ENCODE results near the gene PTGER2. TPM values are rescaled to one million over a fixed set of nuclear protein-coding genes. Genes with fewer than 3 reads are reported as not detected.

The PTGER2 gene
- total RNA-seq, 1 donor from 2014 or later, result 67.9 TPM

DNA sequence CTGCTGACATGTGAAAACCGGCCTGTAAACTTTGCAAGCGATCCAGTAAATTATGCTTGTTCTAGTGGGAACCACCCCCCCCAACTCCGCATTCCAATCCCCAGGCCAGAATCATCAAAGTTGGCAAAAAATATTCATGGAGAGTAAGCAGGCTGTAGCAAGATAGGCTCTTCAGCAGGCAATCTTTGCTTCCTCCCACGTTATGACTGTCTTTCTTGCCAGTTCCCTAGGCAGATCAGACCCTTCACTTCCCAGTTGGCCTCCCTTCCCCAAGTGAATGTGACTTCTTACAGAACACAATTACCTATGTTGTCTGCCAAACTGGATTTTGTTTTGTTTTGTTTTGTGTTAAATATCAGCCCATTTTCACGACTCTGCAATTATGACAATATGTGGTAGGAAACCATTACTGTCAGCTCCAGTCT is 1.2 kb upstream of the PTGER2 start:
- no peak for DNase-seq (ENCODE audit: low spot score)
- intact Hi-C loops (cut with micrococcal nuclease), result loop anchor here (5.0 to 10.0 kb wide), 5 partner anchors 219 to 882 kb away; partner anchors contain the start of gene ERO1A
- peaks cover 59% of the 10 kb centered on the region for H3K36me3 Mint-ChIP-seq (ENCODE audit: low read depth)
- H3K27ac Mint-ChIP-seq, result peak overlapping the region; percentile 99
- peak overlapping the region; percentile 98 for H3K4me3 Mint-ChIP-seq
- peaks cover 71% of the 10 kb centered on the region for H3K4me1 Mint-ChIP-seq (ENCODE audit: low read depth)
- peaks cover 5% of the 10 kb centered on the region for H3K9me3 Mint-ChIP-seq
- peaks cover 1% of the 10 kb centered on the region for H3K27me3 Mint-ChIP-seq (ENCODE audit: insufficient read depth)

DNA sequence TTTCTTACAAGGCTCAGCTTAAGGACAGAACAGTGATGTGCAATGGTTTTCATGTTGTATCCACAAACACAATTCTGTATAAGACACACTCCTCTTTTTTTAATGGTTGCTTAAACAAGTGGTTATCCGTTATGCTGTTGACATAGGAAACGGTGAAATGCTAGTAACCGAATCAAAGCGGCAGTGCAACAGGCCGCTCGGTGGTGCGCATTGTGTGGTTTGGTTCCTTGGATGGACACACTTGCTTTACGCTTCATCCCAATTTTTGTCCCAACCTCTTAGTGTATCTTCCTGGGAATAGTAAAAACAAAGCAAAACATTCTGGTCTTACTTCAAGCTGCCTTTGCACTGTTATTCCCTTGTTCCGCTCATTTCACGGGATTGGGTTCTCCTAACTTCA is 650 bp upstream of the PTGER2 start:
- Mint-ChIP-seq H3K27me3 (ENCODE audit: insufficient read depth) (peaks cover 1% of the 10 kb centered on the region), H3K9me3 (no peaks in the 10 kb centered on the region), H3K4me3 (peak overlapping the region; percentile 98), H3K36me3 (ENCODE audit: low read depth) (peaks cover 58% of the 10 kb centered on the region), H3K27ac (peak overlapping the region; percentile 99), H3K4me1 (ENCODE audit: low read depth) (peaks cover 71% of the 10 kb centered on the region)
- no peak for DNase-seq (ENCODE audit: low spot score)
- intact Hi-C loops (cut with micrococcal nuclease), result loop anchor here (5.0 to 10.0 kb wide), 5 partner anchors 219 to 881 kb away; partner anchors contain the start of gene ERO1A

DNA sequence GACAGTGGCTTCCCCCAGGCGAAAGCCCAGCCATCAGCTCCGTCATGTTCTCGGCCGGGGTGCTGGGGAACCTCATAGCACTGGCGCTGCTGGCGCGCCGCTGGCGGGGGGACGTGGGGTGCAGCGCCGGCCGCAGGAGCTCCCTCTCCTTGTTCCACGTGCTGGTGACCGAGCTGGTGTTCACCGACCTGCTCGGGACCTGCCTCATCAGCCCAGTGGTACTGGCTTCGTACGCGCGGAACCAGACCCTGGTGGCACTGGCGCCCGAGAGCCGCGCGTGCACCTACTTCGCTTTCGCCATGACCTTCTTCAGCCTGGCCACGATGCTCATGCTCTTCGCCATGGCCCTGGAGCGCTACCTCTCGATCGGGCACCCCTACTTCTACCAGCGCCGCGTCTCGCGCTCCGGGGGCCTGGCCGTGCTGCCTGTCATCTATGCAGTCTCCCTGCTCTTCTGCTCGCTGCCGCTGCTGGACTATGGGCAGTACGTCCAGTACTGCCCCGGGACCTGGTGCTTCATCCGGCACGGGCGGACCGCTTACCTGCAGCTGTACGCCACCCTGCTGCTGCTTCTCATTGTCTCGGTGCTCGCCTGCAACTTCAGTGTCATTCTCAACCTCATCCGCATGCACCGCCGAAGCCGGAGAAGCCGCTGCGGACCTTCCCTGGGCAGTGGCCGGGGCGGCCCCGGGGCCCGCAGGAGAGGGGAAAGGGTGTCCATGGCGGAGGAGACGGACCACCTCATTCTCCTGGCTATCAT is 663 bp downstream of the PTGER2 start:
- Mint-ChIP-seq H3K9me3 (no peaks in the 10 kb centered on the region), H3K4me1 (ENCODE audit: low read depth) (peaks cover 72% of the 10 kb centered on the region)

DNA sequence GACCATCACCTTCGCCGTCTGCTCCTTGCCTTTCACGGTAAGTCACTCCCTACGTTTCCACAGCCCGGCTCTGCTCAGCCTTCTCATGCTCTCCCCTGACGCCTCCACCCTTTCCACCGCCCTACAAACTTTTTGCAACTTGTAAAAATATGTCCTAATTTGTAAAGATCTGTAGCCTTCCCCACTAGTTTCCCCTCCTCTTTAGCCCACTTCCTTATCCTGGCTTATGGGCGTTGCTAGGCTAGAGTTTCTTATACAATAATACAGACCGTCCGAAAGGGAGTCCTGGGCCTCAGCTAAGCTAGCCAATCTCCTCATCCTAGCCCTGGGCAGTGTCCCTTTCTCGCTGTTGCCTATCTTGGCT is 1.2 kb downstream of the PTGER2 start:
- H3K4me1 Mint-ChIP-seq (ENCODE audit: low read depth), result peaks cover 73% of the 10 kb centered on the region
- H3K36me3 Mint-ChIP-seq (ENCODE audit: low read depth), result peaks cover 63% of the 10 kb centered on the region
- H3K27me3 Mint-ChIP-seq (ENCODE audit: insufficient read depth), result peaks cover 1% of the 10 kb centered on the region
- no peaks in the 10 kb centered on the region for H3K9me3 Mint-ChIP-seq
- peak overlapping the region; percentile 98 for H3K4me3 Mint-ChIP-seq
- H3K27ac Mint-ChIP-seq, result peak overlapping the region; percentile 99
- DNase-seq (ENCODE audit: low spot score), result no peak
- intact Hi-C loops (cut with micrococcal nuclease), result loop anchor here (10.0 kb wide), 3 partner anchors 379 to 879 kb away; partner anchors contain the start of gene ERO1A

More for the DNA sequence above, 663 bp downstream of the PTGER2 start:
- H3K4me3 Mint-ChIP-seq, result peak overlapping the region; percentile 98
- intact Hi-C loops (cut with micrococcal nuclease), result loop anchor here (1.0 to 10.0 kb wide), 9 partner anchors 11 to 880 kb away; partner anchors contain the start of genes ERO1A, GPR137C and TXNDC16
- peak overlapping the region; percentile 99 for H3K27ac Mint-ChIP-seq
- H3K27me3 Mint-ChIP-seq (ENCODE audit: insufficient read depth), result peaks cover 1% of the 10 kb centered on the region
- H3K36me3 Mint-ChIP-seq (ENCODE audit: low read depth), result peaks cover 61% of the 10 kb centered on the region
- DNase-seq (ENCODE audit: low spot score), result peak; percentile 34

DNA sequence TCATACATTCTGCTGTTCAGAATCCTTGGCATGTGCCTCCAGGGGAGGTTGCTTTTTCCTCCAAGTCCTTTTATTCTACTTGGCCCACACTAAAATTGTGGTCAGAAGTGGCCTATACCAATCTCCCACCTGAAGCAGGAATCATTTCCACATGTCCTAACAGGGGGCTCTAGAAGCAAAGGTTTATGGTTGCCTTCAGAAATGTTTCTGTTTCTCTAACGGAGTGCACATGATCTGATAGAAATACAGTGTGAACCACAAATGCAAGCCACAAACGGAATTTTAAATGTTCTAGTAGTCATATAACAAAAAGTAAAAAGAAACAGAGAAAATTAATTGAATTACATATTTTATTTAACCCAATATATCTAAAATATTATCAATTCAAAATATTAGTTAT is 4.0 kb downstream of the PTGER2 start:
- intact Hi-C loops (cut with micrococcal nuclease), result loop anchor here (1.0 to 10.0 kb wide), 4 partner anchors 9 to 877 kb away; partner anchors contain the start of gene ERO1A
- Mint-ChIP-seq H3K9me3 (peaks cover 17% of the 10 kb centered on the region), H3K27me3 (ENCODE audit: insufficient read depth) (peaks cover 1% of the 10 kb centered on the region), H3K27ac (peak overlapping the region; percentile 85), H3K4me1 (ENCODE audit: low read depth) (peaks cover 69% of the 10 kb centered on the region), H3K36me3 (ENCODE audit: low read depth) (peaks cover 79% of the 10 kb centered on the region), H3K4me3 (peak overlapping the region; percentile 98)
- DNase-seq (ENCODE audit: low spot score), result no peak

DNA sequence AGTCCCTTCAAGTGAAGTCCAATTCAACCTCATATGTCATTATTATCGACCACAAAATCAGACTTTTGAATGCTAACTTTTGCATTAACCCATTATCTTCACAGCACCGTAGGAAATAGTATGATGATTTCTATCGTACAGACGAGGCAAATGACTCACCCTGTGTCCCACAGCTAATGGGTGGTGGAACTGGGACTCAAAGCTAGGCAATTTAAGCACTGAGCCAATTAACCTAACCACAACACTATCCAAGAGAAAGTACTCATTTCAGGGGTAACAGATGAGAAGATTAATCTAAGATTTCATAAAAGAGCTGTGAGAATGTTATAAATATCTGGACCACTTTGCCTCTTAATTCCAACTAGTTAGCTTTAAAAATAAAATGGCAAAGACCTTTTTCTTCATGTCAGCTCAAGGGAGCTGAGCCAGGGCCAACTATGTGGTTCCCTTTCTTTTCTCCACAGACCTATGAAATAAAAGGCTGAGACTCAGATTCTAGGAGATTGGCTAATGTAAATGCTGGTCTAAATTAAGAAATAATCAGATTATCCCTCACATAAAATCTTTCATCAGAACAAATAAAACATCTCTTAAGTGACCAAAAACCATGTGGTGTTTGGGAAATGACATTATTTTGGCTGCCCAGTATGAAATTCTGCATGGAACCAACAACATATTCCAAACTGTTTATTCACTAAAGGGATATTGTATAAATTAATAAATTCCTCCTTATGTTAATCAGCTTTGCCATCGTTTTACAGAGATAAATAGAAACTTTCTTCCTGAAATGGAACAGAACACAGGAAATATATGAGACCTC is 4.9 kb downstream of the PTGER2 start:
- peaks cover 82% of the 10 kb centered on the region for H3K36me3 Mint-ChIP-seq (ENCODE audit: low read depth)
- peaks cover 18% of the 10 kb centered on the region for H3K9me3 Mint-ChIP-seq
- H3K4me3 Mint-ChIP-seq, result peak overlapping the region; percentile 87
- peaks cover 69% of the 10 kb centered on the region for H3K4me1 Mint-ChIP-seq (ENCODE audit: low read depth)
- intact Hi-C loops (cut with micrococcal nuclease), result loop anchor here (1.0 to 10.0 kb wide), 4 partner anchors 8 to 876 kb away; partner anchors contain the start of gene ERO1A
- no peak for DNase-seq (ENCODE audit: low spot score)
- H3K27ac Mint-ChIP-seq, result peak overlapping the region; percentile 85
- H3K27me3 Mint-ChIP-seq (ENCODE audit: insufficient read depth), result peaks cover 1% of the 10 kb centered on the region

DNA sequence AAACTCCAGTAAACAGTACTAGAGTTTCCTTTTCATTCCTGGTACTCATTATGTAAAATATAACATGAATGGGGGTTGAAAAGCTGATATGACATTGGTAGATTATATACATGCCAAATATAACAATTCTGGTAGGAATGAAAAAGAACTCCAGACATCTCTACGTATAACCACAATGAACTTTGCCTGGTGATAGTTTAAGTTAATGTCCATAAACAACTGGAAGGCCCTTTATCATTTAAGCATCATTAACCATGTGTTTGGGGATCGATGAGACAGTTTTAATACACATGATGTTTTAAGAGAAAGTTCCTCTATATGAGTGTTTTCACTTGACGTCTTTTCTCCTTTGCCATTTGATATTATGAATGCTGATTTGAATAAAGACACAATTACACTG is 5.8 kb downstream of the PTGER2 start:
- intact Hi-C loops (cut with micrococcal nuclease), result loop anchor here (5.0 to 10.0 kb wide), 4 partner anchors 375 to 1593 kb away; partner anchors contain the start of gene ERO1A

DNA sequence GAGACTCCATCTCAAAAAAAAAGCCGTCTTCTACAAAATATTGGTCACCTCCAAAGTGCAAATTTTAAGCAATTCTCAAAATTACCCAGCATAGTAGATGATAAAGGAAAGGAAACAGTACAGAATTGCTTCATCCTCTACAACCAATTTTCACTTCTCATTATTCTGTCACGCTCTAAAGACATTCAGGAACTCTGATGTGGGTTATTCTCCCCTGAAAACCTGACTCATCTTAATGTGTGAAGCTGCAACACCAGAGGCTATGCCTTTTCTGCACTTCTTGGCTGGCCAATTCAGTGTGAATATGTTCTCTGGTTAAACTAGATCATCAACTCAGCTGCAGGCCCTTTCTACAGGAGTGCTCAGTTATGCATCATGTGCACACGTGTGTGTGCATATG is 11.0 kb downstream of the PTGER2 start:
- peaks cover 76% of the 10 kb centered on the region for H3K36me3 Mint-ChIP-seq (ENCODE audit: low read depth)
- intact Hi-C loops (cut with micrococcal nuclease), result loop anchor here (1.0 to 5.0 kb wide), 8 partner anchors 11 to 1588 kb away; partner anchors contain the start of gene PTGER2
- peaks cover 18% of the 10 kb centered on the region for H3K9me3 Mint-ChIP-seq
- H3K27ac Mint-ChIP-seq, result peak overlapping the region; percentile 62
- peak; percentile 52 for DNase-seq (ENCODE audit: low spot score)
- H3K27me3 Mint-ChIP-seq (ENCODE audit: insufficient read depth), result no peaks in the 10 kb centered on the region
- peaks cover 90% of the 10 kb centered on the region for H3K4me1 Mint-ChIP-seq (ENCODE audit: low read depth)
- H3K4me3 Mint-ChIP-seq, result peak overlapping the region; percentile 77

More for the DNA sequence above, 5.8 kb downstream of the PTGER2 start:
- peaks cover 1% of the 10 kb centered on the region for H3K27me3 Mint-ChIP-seq (ENCODE audit: insufficient read depth)
- no peak for DNase-seq (ENCODE audit: low spot score)
- peak overlapping the region; percentile 87 for H3K4me3 Mint-ChIP-seq
- peak overlapping the region; percentile 67 for H3K27ac Mint-ChIP-seq
- peaks cover 81% of the 10 kb centered on the region for H3K36me3 Mint-ChIP-seq (ENCODE audit: low read depth)
- peaks cover 18% of the 10 kb centered on the region for H3K9me3 Mint-ChIP-seq
- peaks cover 78% of the 10 kb centered on the region for H3K4me1 Mint-ChIP-seq (ENCODE audit: low read depth)

DNA sequence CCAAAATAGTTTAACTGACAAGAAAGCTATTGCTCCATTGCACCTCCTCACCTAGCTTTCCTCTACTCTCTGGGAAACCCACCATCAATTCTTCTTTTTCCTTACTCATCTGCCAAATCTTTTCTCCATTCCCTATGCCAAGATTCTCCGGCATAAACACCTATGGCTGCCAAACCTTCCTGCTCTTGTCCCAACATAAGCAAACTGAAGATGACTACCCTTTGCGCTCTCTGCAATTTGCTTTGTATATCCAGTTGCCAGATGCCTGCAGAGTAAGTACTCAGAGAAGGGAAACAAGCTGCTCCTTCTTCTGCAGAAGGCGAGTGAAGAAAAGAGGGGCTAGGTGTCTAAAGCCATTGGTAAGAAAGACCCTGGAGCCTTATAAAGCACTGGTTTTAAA is 11.5 kb downstream of the PTGER2 start:
- Mint-ChIP-seq H3K9me3 (peaks cover 18% of the 10 kb centered on the region), H3K4me1 (ENCODE audit: low read depth) (peaks cover 90% of the 10 kb centered on the region), H3K27me3 (ENCODE audit: insufficient read depth) (no peaks in the 10 kb centered on the region), H3K27ac (peak overlapping the region; percentile 62), H3K36me3 (ENCODE audit: low read depth) (peaks cover 75% of the 10 kb centered on the region), H3K4me3 (peak overlapping the region; percentile 77)
- intact Hi-C loops (cut with micrococcal nuclease), result loop anchor here (1.0 to 5.0 kb wide), 8 partner anchors 11 to 1588 kb away; partner anchors contain the start of gene PTGER2
- no peak for DNase-seq (ENCODE audit: low spot score)

DNA sequence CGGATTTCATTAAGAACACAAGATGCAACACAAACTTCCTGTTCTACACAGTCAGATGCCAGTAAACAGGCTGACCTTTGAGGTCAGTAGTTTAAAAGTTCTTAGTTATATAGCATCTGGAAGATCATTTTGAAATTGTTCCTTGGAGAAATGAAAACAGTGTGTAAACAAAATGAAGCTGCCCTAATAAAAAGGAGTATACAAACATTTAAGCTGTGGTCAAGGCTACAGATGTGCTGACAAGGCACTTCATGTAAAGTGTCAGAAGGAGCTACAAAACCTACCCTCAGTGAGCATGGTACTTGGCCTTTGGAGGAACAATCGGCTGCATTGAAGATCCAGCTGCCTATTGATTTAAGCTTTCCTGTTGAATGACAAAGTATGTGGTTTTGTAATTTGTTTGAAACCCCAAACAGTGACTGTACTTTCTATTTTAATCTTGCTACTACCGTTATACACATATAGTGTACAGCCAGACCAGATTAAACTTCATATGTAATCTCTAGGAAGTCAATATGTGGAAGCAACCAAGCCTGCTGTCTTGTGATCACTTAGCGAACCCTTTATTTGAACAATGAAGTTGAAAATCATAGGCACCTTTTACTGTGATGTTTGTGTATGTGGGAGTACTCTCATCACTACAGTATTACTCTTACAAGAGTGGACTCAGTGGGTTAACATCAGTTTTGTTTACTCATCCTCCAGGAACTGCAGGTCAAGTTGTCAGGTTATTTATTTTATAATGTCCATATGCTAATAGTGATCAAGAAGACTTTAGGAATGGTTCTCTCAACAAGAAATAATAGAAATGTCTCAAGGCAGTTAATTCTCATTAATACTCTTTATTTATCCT is 13.5 kb downstream of the PTGER2 start:
- Mint-ChIP-seq H3K36me3 (ENCODE audit: low read depth) (peaks cover 66% of the 10 kb centered on the region), H3K27me3 (ENCODE audit: insufficient read depth) (no peaks in the 10 kb centered on the region), H3K27ac (peak overlapping the region; percentile 84), H3K4me1 (ENCODE audit: low read depth) (peaks cover 90% of the 10 kb centered on the region), H3K9me3 (peaks cover 6% of the 10 kb centered on the region), H3K4me3 (peak overlapping the region; percentile 77)
- no peak for DNase-seq (ENCODE audit: low spot score)
- intact Hi-C loops (cut with micrococcal nuclease), result loop anchor here (1.0 to 5.0 kb wide), 6 partner anchors 9 to 1590 kb away; no protein-coding TSS in a partner anchor

DNA sequence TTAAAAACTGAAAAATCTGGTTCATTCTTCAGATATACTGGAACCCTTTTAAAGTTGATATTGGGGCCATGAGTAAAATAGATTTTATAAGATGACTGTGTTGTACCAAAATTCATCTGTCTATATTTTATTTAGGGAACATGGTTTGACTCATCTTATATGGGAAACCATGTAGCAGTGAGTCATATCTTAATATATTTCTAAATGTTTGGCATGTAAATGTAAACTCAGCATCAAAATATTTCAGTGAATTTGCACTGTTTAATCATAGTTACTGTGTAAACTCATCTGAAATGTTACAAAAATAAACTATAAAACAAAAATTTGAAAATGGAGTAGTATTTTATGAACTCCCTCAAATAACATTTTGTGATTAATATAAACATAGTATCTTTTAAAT is 14.2 kb downstream of the PTGER2 start:
- peaks cover 64% of the 10 kb centered on the region for H3K36me3 Mint-ChIP-seq (ENCODE audit: low read depth)
- intact Hi-C loops (cut with micrococcal nuclease), result loop anchor here (5.0 kb wide), 3 partner anchors 456 to 1591 kb away; no protein-coding TSS in a partner anchor
- DNase-seq (ENCODE audit: low spot score), result no peak
- no peaks in the 10 kb centered on the region for H3K9me3 Mint-ChIP-seq
- H3K27me3 Mint-ChIP-seq (ENCODE audit: insufficient read depth), result no peaks in the 10 kb centered on the region
- H3K4me1 Mint-ChIP-seq (ENCODE audit: low read depth), result peaks cover 88% of the 10 kb centered on the region
- H3K4me3 Mint-ChIP-seq, result peak overlapping the region; percentile 77
- peak overlapping the region; percentile 84 for H3K27ac Mint-ChIP-seq
